C4-2B (cell line): ENCODE measurements around the gene KRT32.

Source experiments
- H3K27ac ChIP-seq: fragments of 450-650 bp; 2 replicates; pipeline ENCODE4 v1.5.1; 2017
- CTCF ChIP-seq: fragments of 450-650 bp; conservative IDR thresholded peaks from 2 replicates; pipeline ENCODE4 v1.5.1; 2017; ENCODE audit warnings: mild to moderate bottlenecking
- ZFX ChIP-seq: fragments of 450-650 bp; IDR thresholded peaks from 2 replicates; pipeline ENCODE4 v1.6.1; 2017

Gene KRT32

GRCh38 chr17:41483531-41483930, 16.3 kb upstream of the KRT32 start:
- H3K27ac ChIP-seq: no peak overlapping the region
- no peak for TF ChIP-seq CTCF
- TF ChIP-seq ZFX: no peak

GRCh38 chr17:41481036-41481435, 13.8 kb upstream of the KRT32 start, which contains the start of gene KRT35:
Gene KRT35 (minus strand): TSS chr17:41481151. CDS start chr17:41481097, 54 bp downstream.
- no peak for TF ChIP-seq ZFX
- TF ChIP-seq CTCF: no peak
- H3K27ac ChIP-seq: no peak within 1 kb of the TSS

GRCh38 chr17:41480581-41480980, 13.4 kb upstream of the KRT32 start:
- TF ChIP-seq CTCF (no peak), ZFX (no peak)
- no peak overlapping the region for H3K27ac ChIP-seq

GRCh38 chr17:41480136-41480535, 12.9 kb upstream of the KRT32 start:
- H3K27ac ChIP-seq: no peak overlapping the region
- TF ChIP-seq CTCF (no peak), ZFX (no peak)

- no peak overlapping the region for H3K27ac ChIP-seq
- TF ChIP-seq ZFX: no peak
- TF ChIP-seq CTCF: no peak
Observed at GRCh38 chr17:41478237-41478636, 11.1 kb upstream of the KRT32 start.

GRCh38 chr17:41476866-41477815, 10.0 kb upstream of the KRT32 start:
- no peak overlapping the region for H3K27ac ChIP-seq
- TF ChIP-seq CTCF (no peak), ZFX (no peak)

- TF ChIP-seq ZFX (no peak), CTCF (no peak)
Observed at GRCh38 chr17:41475421-41475820, 8.2 kb upstream of the KRT32 start.

More at GRCh38 chr17:41475421-41475820, 8.2 kb upstream of the KRT32 start:
- H3K27ac ChIP-seq: no peak overlapping the region
